Right ventricle myocardium inferior (tissue), 1 donor: ENCODE data around the gene KLHDC9. TPM values are rescaled to one million over a fixed set of nuclear protein-coding genes. Genes with fewer than 3 reads are reported as not detected.

Source experiments
- ATAC-seq: fragments of 200-7000 bp; cut with Tn5 transposase; one replicate; pipeline ENCODE4 v1.9.1; 2020; ENCODE audit warnings: mild to moderate bottlenecking, moderate library complexity
- DNase-seq: peaks from one replicate; pipeline ENCODE4 v3.0.0; 2021; ENCODE audit errors: missing footprints
- intact Hi-C: fragments of 100-400 bp; cut with DNase I; formaldehyde crosslinking; loops from one replicate; pipeline ENCODE4 v1.11.0; 2022
- total RNA-seq: library from RNA; stranded (reverse); fragmentation: NEBNext Ultra II Directional; extraction: Animal tissue kit (Norgen Biotek cat#: 25700); gene quantifications from one replicate; pipeline ENCODE4 v1.2.1, GENCODE V29; 2021
- donor health status: DM: no; HTN: yes; CAD: no; lungs with severe emphysema.

Gene KLHDC9
- total RNA-seq, 1 donor from 2014 or later: 6.5 TPM

DNA sequence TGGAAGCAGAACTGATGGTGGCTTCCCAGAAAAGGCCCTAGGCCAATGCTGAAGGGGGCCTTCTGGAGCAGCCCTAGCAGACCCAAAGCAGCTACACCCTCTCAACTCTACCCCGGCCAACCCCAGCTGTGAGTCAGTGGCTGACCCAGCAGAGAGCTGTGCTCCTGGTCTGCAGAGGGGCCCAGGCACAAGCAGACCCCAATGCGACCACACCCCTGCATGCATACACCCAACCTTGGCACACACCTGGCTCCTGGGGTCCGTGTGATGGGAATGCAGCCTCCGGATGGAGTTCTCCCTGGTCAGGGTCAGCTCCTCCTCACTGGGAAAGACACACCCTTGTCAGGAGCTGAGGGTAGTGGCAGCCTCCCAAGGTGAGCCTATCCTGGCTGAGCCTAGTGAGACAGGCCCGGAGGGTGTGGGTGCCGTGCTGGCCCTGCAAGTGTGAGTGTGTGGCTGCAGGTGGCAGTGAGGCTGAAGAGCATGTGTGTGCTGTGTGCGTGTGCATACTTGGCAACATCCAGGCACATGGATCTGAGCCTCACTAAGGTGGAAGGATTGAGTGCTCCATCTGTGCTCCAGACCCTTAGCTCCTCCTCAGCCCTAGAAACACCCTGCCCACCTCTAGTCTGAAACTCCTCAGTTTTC is 24.6 kb upstream of the KLHDC9 start:
- no peak for ATAC-seq
- intact Hi-C loops: no loop called here
- no peak for DNase-seq

DNA sequence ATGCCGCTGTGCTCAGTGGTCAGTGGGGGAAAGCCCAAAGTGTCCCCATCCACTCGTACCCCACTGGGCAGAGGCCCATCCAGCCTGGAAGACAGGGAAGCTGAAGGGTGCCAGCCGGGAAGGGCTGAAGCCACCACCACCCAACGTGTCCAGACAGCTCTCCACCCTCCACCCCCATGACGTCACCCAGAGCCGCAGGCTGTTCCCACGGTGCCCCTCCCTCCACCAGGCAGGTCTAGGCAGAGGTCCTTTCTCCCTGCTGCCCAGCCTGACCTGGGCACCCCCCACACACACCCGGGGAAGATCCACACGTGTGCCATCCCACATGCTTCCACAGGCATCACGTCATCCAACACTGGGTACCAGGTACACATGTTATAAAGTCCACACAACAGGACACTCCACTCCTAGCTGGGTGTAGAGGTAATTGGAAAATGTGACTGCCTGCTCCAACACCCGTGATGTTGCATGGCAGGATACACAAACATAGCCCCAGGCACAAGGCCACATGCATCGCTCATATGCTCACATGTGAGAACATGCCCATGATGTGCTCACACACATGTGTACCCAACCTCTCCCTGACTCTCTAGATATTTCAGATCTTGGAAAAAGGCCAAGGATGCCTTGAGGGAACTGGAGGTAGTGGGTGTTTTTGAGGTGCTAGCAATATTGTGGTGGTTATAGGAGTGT is 23.3 kb upstream of the KLHDC9 start:
- ATAC-seq: no peak
- DNase-seq: no peak
- intact Hi-C loops: no loop called here

DNA sequence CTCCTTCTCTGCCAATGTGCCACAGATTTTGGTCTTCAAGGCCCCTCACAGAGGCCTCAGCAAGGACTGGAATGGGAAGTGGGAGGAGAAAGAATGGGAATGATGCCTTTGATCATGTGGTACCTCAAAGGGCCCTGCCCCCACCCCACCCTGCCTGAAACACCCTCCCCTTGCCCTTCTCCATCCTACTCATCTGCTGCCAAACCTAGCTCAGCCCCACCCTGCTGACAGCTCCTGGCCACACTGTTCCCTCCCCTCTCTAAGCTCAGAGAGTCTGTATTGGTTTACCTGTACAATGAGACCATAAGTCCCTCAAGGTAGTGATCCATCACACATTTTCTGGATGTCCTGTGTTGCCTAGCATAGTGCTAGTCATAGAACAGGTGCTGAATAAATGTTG is 21.8 kb upstream of the KLHDC9 start:
- ATAC-seq: no peak
- no peak for DNase-seq
- intact Hi-C loops: no loop called here

DNA sequence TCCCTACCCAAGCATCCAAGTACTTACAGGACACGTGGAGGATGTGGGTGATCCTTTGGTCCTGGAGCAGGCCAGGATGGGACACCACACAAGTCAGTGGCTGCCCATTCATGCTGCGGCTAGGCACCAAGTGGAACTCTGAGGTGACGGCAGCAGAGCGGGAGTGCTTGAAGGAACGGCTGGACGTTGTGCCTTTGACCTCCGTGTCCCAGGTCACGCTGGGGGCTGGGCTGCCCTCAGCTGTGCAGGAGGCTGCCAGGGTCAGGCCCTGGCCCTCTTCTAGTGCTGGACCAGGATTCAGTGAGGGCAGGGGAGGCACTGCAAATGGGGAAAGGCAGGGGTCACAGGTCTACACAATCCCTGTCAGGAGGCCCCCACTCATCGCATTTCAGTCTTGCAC is 20.7 kb upstream of the KLHDC9 start:
- intact Hi-C loops: no loop called here
- ATAC-seq (no peak), DNase-seq (no peak)

DNA sequence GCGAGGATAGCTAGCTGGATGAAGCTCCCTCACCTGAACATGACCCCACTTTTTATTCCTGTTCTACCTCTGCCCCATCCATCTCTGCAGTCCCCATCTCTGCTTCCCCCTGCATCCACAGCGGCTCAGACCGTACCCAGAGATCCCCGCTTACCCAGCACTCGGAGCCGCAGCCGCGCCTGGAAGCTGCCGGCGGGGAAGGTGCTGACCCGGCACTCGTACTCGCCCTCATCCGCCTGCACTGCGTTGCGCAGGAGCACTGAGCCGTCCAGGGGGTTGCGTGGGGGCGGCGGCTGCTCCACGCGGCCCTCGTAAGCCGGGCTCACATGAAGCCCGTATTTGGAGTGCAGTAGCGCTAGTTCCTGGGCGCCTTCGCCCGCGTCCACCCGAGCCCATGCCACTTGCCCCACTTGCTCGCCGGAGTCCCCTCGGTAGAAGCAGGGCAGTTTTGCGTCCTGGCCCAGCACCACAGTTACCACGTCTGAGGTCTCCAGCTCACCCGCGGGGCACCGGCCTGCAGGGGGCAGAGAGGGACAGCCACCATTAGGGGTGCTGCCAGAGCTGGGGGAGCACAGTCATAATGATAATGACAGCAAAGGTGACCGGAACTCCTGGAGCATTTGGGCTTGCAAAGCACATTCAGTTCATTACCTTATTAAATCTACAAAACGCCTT is 18.6 kb upstream of the KLHDC9 start:
- intact Hi-C loops: no loop called here
- DNase-seq (no peak), ATAC-seq (no peak)

DNA sequence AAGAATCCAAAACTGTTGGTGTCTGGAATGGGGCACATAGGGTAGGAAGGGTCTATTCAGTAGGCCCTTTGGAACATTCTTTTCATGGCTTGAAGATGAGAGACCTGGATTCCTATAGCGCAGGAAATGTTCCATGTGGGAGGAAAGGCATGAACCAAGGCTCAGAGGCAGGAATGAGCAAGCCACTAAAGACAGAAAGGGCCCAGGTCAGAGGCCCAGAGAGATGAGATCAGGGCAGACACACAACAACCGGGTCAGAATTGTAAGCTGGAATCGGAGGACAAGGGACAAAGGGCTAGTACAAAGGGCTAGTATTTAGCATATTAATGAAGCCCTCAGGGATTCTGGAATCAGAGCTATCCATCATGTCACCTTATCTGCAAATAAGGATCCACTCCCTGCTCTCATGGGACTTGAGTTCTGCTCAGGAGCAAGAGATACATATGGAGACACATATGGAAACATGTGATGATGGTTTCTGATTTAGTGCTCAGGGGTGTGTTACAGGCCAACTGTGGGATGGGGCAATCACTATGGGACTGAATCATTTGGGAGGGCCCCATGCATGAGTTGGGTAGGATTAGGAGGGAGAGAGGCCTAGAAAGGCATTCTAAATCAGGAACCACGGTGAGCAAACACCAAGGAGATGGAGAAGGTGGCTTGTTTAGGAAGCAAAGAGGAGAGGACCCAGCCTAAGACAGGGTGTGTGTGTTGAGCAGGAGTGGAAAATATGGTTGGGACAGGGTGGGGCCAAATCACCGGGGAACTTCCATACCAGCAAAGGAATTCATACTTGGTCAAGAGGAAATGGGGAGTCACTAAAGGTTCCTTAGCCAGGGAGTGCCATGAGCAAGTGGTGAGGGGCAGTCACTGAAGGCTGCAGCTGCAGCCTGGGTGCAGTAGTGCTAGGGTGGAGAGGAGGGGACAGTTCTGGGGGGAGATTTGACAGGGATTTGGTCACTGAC is 17.4 kb upstream of the KLHDC9 start:
- DNase-seq (no peak), ATAC-seq (no peak)
- intact Hi-C loops: no loop called here

DNA sequence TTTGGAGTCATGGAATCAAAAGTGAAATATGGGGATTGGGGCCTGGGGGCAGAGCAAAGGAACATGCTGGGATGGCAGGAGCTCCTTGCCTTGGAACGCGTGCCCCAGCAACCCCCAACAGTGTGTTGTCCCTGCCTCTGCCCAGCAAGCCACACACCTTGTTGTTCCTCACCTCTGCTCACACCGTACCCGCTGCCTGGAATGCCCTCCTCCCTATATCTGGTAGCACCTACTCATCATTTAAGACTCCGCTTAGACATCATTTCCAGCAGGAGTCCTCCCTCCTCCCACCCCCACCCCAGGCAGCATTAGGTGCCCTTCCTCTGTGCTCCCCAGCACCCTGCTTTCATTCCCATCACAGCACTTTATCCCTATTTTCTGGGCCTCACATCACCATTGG is 16.6 kb upstream of the KLHDC9 start:
- ATAC-seq (no peak), DNase-seq (no peak)
- intact Hi-C loops: no loop called here

DNA sequence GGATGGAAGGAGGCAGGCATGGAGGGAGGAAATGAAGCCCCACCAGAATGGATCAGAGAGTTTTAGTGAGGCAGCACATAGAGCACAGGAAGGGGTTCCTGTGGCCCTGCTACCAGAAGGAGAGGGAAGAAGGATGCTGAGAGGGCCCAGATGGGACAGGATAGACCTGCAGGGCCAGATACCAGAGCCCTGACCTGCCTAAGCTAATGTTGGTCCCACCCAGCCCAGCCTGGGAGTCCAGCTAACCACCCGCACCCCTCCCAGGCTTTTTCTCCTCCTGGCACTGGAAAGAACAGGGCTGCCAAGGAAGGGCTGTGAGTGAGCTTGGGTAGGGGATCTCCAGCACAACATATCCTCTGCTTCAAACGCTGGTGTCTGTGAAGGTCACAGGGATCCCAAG is 15.7 kb upstream of the KLHDC9 start:
- intact Hi-C loops: no loop called here
- DNase-seq: no peak
- no peak for ATAC-seq

DNA sequence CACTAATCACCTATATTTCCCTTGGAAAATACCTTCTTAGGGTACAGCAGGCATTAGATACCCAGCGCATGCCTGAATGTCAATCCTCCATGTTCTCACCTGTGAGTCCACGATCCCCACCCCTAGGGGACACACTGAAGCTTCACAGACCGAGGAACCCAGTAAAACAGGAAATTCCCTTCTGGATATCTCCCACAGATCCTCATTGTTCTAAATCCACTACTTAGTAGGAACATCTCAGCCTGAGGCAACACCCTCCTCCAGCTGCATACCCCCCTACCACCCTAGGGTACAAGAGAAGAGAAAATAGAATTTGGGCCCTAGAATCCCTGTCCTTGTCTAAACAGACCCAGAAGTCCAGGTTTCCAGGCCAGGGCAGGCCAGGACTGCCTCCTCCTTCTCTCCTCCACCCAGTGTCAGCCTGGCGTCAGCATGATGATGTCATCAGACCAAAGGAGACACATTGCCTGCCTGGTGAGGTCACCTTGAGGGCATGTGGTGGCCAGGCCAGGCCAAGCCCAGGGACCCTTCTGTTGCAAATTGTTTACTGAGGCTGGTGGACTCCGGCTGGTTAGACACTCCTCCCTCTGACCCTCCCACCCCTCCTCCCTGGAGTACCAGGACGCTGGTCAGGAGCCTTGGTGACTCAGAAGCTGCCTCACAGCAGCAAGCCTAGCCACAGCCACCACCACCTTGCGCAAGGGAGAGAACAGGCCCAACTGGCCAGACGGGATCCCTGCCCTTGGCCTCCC is 15.0 kb upstream of the KLHDC9 start:
- peak; percentile 93 for ATAC-seq
- intact Hi-C loops: no loop called here
- peak; percentile 84 for DNase-seq

DNA sequence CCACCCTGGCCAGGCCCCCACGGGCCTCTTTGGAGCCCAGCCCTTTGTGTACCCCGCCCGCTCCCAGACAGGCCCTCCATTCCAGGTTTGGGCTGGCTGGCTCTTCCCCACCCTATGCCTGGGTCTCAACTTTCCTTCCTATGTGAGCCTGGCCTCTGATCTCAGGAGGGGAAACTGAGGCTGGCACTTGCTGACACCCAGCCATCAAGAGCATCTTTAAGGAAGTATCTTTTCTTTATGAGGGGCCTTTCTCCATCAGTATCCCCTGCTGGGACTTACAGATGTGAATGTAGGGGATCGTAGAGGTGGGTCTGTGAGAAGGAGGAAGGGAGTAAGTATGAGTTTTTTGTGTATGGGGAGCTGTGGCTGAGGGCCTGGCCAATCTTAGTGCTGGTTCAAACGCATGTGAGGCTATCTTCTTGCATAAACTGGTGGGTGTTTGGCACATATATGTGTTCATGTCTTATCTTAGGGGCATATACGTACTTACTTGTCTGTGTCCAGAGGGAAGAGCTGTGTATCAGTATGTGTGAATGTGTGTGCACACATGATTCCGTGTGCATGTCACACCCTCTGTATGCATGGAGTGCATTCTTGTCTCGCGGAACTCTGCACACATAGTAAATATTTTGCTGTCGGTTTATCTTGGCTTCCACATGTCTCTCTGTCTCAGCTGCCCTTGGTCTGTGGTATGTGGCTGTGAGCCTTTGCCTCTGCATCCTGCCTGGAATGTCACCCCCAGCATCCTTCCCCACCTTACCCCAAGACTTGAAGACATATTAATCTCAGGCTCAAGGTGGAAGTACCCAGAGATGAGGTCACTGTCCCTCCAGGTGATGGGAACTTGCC is 14.2 kb upstream of the KLHDC9 start:
- intact Hi-C loops: no loop called here
- DNase-seq (no peak), ATAC-seq (no peak)

DNA sequence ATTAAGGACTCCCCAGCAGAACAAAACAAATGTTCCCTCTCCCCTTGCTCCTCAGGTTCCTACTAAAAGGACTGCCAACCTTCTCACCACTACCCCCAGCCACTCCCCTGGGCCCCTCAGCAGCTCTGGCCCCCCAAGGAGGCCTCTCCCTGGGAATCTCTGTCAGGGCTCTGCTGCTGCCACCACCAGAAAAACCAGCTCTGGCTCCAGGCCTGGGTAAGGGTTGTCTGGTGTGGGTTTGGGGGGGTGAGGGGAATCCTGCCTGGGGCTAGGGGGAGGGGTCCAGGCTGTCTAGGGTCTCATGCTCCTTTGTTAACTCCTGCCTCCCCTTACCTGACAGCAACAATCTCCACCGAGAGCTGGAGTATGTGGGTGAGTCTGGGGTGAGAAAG is 13.6 kb upstream of the KLHDC9 start:
- ATAC-seq (no peak), DNase-seq (no peak)
- intact Hi-C loops: no loop called here

DNA sequence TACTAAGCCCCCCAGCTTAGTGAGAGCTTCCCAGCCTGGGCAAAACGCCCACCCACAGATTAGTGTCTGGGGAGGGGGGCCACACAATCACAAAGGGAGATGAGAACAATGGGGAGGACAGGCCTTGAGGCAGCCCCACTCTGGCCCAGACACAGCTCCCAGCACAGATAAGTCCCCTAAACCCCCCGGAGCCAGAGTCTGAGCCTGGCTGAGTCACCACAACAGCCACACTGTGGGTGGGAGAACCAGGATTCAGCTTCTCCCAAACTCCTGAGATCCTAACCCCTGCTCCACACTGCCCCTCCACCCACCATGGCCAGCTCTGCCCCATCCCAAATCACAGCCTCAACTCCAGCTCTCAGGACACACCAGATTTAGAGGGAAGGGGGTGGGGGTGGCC is 13.0 kb upstream of the KLHDC9 start:
- intact Hi-C loops: no loop called here

DNA sequence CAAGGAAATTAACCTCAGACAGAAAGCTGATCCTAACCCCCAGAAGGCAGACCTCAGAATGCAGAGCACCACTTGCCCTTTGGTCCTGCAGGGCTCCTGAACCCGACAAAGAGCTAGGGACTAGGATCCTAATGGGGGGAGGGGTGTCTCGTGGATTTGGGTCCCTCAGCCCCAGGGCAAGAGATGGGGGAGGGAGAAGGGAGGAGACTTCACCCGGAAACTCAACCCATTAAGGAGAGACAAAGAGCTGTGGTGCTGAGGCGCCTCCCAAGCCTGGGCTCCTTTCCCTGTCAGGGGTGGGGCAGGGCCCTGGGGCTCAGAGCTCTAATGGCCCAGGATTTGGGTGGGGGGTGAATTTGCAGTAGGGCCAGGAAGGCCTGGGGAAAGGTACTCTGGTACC is 11.7 kb upstream of the KLHDC9 start:
- no peak for DNase-seq
- no peak for ATAC-seq
- intact Hi-C loops: no loop called here

More for the DNA sequence above, 13.0 kb upstream of the KLHDC9 start:
- no peak for DNase-seq
- ATAC-seq: no peak

DNA sequence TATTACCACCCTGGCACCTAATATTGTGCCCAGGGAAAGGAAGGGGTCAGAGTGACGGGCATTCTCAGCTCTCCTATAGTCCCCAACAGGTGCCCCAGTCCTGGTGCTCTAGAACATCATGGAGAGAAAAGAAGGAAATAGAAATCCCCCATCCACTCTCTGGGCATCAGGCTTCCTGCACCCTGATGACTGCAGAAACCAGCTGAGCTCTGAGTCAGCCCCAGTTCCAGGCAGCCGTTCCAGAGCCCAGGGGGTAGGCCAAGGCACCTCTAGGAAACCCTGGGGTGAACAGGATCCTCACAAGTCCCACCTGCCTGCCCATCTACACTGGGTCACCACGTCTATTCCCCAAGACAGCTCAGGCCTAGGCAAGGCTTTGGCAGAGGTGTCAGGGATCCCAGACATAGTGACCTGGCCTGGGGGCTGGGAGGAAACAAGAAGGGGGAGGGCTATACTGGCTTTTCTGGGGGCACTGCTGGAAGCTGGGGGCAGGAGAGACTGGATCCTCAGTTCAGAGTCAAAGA is 9.5 kb upstream of the KLHDC9 start:
- DNase-seq (no peak), ATAC-seq (no peak)
- intact Hi-C loops: no loop called here

DNA sequence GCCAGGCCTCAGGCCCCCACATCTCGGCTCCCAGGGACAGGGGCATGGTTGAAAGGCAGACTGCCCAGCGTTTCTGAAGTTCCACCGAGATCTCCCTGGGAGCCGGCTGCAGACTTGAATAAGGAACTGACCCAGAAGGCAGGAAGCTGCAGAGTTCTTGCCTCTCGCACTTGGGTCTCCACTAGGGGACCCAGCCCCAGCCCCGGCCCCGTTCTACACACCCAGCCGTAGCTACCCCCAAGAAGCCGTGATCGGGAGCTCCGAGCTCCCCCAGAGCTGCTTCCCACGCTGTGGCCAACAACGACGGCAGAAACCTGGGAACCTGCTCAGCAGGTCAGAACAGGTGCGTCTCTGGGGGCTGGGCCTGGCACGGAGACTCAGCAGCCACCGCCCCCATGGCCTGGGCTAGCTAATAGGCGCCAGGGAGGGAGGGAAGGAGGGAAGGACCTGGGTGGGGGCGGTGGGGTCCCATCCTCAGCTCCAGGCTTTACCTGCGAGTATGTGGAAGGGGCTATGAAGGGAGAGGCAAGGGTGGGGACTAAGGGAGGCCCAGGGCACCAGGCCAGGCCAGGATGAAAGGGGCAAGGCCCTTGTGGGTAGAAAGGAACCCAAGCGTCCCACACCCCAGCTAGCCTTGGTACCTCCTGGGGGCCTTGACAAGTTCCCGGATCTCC is 8.8 kb upstream of the KLHDC9 start, which contains the start of gene NECTIN4:
NECTIN4 (minus strand) TSS at position 308 of the 674 bp plus-strand sequence; CDS start at position 46, 262 bp downstream.
- intact Hi-C loops: no loop called here
- ATAC-seq: no peak
- no peak for DNase-seq

DNA sequence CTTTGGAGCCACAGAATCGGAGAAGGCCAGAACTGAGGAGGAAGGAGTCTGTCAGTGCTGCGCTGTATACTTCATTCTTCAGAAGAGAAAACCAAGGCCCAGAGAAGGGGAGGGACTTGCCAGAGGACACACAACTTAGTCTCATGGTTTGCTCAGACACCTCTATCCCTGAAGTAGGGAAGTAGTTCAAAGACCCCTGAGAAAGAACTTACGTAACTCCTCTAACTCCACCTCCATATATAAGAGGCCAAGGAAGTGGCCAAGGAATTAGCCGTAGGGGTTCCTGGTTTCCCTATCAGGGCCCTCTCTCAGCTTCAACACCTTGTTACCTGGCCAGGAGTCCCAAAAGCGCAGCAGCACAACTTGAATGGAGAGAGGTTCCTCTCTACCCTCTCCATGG is 8.2 kb upstream of the KLHDC9 start:
- ATAC-seq (no peak), DNase-seq (no peak)
- intact Hi-C loops: no loop called here

DNA sequence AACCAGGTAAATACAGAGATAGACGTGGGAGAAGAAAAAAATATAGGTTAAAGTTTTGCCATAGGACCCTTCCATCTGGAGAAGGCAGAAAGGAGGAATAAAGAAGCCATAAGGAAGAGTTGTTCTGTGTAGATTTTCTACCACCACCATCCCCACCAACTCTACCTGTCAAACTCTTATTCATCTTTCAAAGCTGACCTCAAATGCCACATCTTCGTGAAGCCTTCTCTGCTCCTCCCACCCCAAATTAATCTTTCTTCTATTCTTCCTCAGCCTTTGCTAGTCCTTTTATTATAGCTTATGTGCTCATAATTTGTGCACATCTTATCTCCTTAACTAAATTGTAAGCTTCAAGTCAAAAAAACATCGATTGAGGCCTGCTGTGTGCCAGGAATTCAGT is 7.5 kb upstream of the KLHDC9 start:
- DNase-seq: no peak
- intact Hi-C loops: no loop called here
- no peak for ATAC-seq
